SK-N-SH treated with all-trans-retinoic acid at 6 μM for 48 hours (cell line): ENCODE results near the gene AGAP1.
A peak's percentile ranks its signal among the peaks of the same experiment; 100 is the strongest.

Experiments
- ATAC-seq: fragments of 200-7000 bp; cut with Tn5 transposase; 3 replicates; pipeline ENCODE4 v1.9.1; 2020; ENCODE audit warnings: mild to moderate bottlenecking, moderate library complexity
- ARNTL ChIP-seq: fragments of 450-650 bp; formaldehyde crosslinking; IDR thresholded peaks from 2 replicates; pipeline ENCODE4 v1.5.0; 2020; ENCODE audit warnings: low read depth, mild to moderate bottlenecking, moderate library complexity, borderline replicate concordance
- BACH2 ChIP-seq: fragments of 250-450 bp; sonication (Bioruptor Pico); IDR thresholded peaks from 2 replicates; pipeline ENCODE4 v1.9.0; 2021; ENCODE audit warnings: mild to moderate bottlenecking, borderline replicate concordance
- CREB5 ChIP-seq: fragments of 250-450 bp; sonication (Bioruptor Pico); IDR thresholded peaks from 2 replicates; pipeline ENCODE4 v1.5.1; 2020; ENCODE audit warnings: low read depth, mild to moderate bottlenecking, moderate library complexity
- CSDC2 ChIP-seq: fragments of 250-450 bp; sonication (Bioruptor Pico); IDR thresholded peaks from 2 replicates; pipeline ENCODE4 v1.5.0; 2020; ENCODE audit warnings: mild to moderate bottlenecking, moderate library complexity
- CSRNP3 ChIP-seq: fragments of 250-450 bp; sonication (Bioruptor Pico); IDR thresholded peaks from 2 replicates; pipeline ENCODE4 v1.5.1; 2021; ENCODE audit warnings: mild to moderate bottlenecking, moderate library complexity
- ESRRG ChIP-seq: fragments of 250-450 bp; sonication (Bioruptor Pico); IDR thresholded peaks from 2 replicates; pipeline ENCODE4 v1.6.1; 2021; ENCODE audit warnings: mild to moderate bottlenecking
- GLIS3 ChIP-seq: fragments of 250-450 bp; sonication (Bioruptor Pico); IDR thresholded peaks from 2 replicates; pipeline ENCODE4 v1.5.0; 2020; ENCODE audit warnings: mild to moderate bottlenecking, moderate library complexity
- ISL1 ChIP-seq: fragments of 250-450 bp; sonication (Bioruptor Pico); IDR thresholded peaks from 2 replicates; pipeline ENCODE4 v2.1.2; 2022; ENCODE audit warnings: mild to moderate bottlenecking, moderate library complexity
- OSR1 ChIP-seq: fragments of 250-450 bp; sonication (Bioruptor Pico); IDR thresholded peaks from 2 replicates; pipeline ENCODE4 v1.8.0; 2022; ENCODE audit warnings: moderate library complexity, mild to moderate bottlenecking, inconsistent platforms
- POU6F1 ChIP-seq: fragments of 250-450 bp; sonication (Bioruptor Pico); IDR thresholded peaks from 2 replicates; pipeline ENCODE4 v1.8.0; 2021; ENCODE audit warnings: low read depth, mild to moderate bottlenecking, moderate library complexity, borderline replicate concordance
- PPARA ChIP-seq: fragments of 250-450 bp; sonication (Bioruptor Pico); IDR thresholded peaks from 2 replicates; pipeline ENCODE4 v1.5.0; 2020; ENCODE audit warnings: mild to moderate bottlenecking, borderline replicate concordance
- RARB ChIP-seq: fragments of 250-450 bp; sonication (Bioruptor Pico); IDR thresholded peaks from 2 replicates; pipeline ENCODE4 v1.8.0; 2021; ENCODE audit warnings: mild to moderate bottlenecking, moderate library complexity
- TCF4 ChIP-seq: fragments of 250-450 bp; sonication (Bioruptor Pico); IDR thresholded peaks from 2 replicates; pipeline ENCODE4 v1.8.0; 2021; ENCODE audit warnings: mild to moderate bottlenecking, moderate library complexity, borderline replicate concordance
- TSHZ2 ChIP-seq: fragments of 250-450 bp; sonication (Bioruptor Pico); IDR thresholded peaks from 2 replicates; pipeline ENCODE4 v1.5.0; 2020; ENCODE audit warnings: mild to moderate bottlenecking, moderate library complexity
- ZC3H10 ChIP-seq: fragments of 250-450 bp; sonication (Bioruptor Pico); IDR thresholded peaks from 2 replicates; pipeline ENCODE4 v1.5.1; 2021; ENCODE audit warnings: mild to moderate bottlenecking, moderate library complexity
- ZFP3 ChIP-seq: fragments of 250-450 bp; sonication (Bioruptor Pico); IDR thresholded peaks from 2 replicates; pipeline ENCODE4 v1.5.0; 2020; ENCODE audit warnings: mild to moderate bottlenecking, moderate library complexity
- ZFP30 ChIP-seq: fragments of 450-650 bp; formaldehyde crosslinking; IDR thresholded peaks from 2 replicates; pipeline ENCODE4 v1.5.0; 2022; ENCODE audit warnings: mild to moderate bottlenecking, moderate library complexity
- ZNF70 ChIP-seq: fragments of 450-650 bp; formaldehyde crosslinking; IDR thresholded peaks from 2 replicates; pipeline ENCODE4 v1.5.0; 2020; ENCODE audit warnings: mild to moderate bottlenecking, moderate library complexity
- ZNF8 ChIP-seq: fragments of 450-650 bp; formaldehyde crosslinking; IDR thresholded peaks from 2 replicates; pipeline ENCODE4 v1.5.0; 2020; ENCODE audit warnings: mild to moderate bottlenecking, moderate library complexity

Gene AGAP1

GRCh38 chr2:235614900-235615712, 121.3 kb downstream of the AGAP1 start:
- peak; percentile 70 for ATAC-seq
- TF ChIP-seq ZFP3 (CRISPR knock-in tag), result no peak
- no peak for TF ChIP-seq OSR1
- TF ChIP-seq, all 23 proteins: peak for 0

GRCh38 chr2:235616885-235617284, 123.0 kb downstream of the AGAP1 start:
- ATAC-seq, result no peak
- TF ChIP-seq ZC3H10 (CRISPR knock-in tag) (no peak), BACH2 (CRISPR knock-in tag) (no peak), ZNF70 (CRISPR knock-in tag) (no peak), TCF4 (no peak), CREB5 (CRISPR knock-in tag) (no peak), ARNTL (CRISPR knock-in tag) (no peak), OSR1 (no peak), PPARA (no peak), ZFP3 (CRISPR knock-in tag) (no peak), ESRRG (CRISPR knock-in tag) (no peak), POU6F1 (CRISPR knock-in tag) (no peak), ZNF8 (no peak), CSDC2 (CRISPR knock-in tag) (no peak), TSHZ2 (CRISPR knock-in tag) (no peak), CSRNP3 (no peak), RARB (CRISPR knock-in tag) (no peak)

- no peak for TF ChIP-seq GLIS3
- TF ChIP-seq TSHZ2 (CRISPR knock-in tag), result no peak
- TF ChIP-seq PPARA, result no peak
- ATAC-seq, result no peak
Measured at GRCh38 chr2:235618039-235618438, 124.2 kb downstream of the AGAP1 start.

- TF ChIP-seq CREB5 (CRISPR knock-in tag) (no peak), CSDC2 (CRISPR knock-in tag) (no peak), ZFP30 (no peak), CSRNP3 (no peak), ZFP3 (CRISPR knock-in tag) (no peak), ISL1 (no peak), ZNF8 (no peak), POU6F1 (CRISPR knock-in tag) (no peak)
Measured at GRCh38 chr2:235619544-235619943, 125.7 kb downstream of the AGAP1 start.

More at GRCh38 chr2:235619544-235619943, 125.7 kb downstream of the AGAP1 start:
- ATAC-seq, result no peak
